H9 (cell line): ENCODE data around the gene ARHGAP45. TPM values are rescaled to one million over a fixed set of nuclear protein-coding genes. Genes with fewer than 3 reads are reported as not detected.

ENCODE experiments used
- DNase-seq: peaks from one replicate; pipeline ENCODE4 v3.0.0-alpha.2; 2017
- H2AFZ ChIP-seq: one replicate; pipeline ENCODE4 v1.6.1; 2013; ENCODE audit warnings: mild to moderate bottlenecking, low read length, control low read depth, moderate library complexity
- H2AK5ac ChIP-seq: 2 replicates; pipeline ENCODE4 v1.6.1; 2013; ENCODE audit warnings: low read length, control low read depth, mixed read lengths; ENCODE audit not compliant: insufficient read length
- H2BK120ac ChIP-seq: one replicate; pipeline ENCODE4 v1.6.1; 2013; ENCODE audit warnings: low read depth, mild to moderate bottlenecking, low read length, control low read depth, inconsistent platforms; ENCODE audit not compliant: poor library complexity, severe bottlenecking
- H2BK12ac ChIP-seq: 2 replicates; pipeline ENCODE4 v1.6.1; 2013; ENCODE audit warnings: low read length, control low read depth, mixed read lengths, low read depth; ENCODE audit not compliant: insufficient read length
- H2BK15ac ChIP-seq: 2 replicates; pipeline ENCODE4 v1.6.1; 2013; ENCODE audit warnings: low read depth, low read length, control low read depth
- H2BK20ac ChIP-seq: one replicate; pipeline ENCODE4 v1.6.1; 2013; ENCODE audit warnings: low read depth, mild to moderate bottlenecking, low read length, control low read depth, inconsistent platforms; ENCODE audit not compliant: poor library complexity, severe bottlenecking
- H2BK5ac ChIP-seq: 2 replicates; pipeline ENCODE4 v1.6.1; 2013; ENCODE audit warnings: low read length, control low read depth, mixed read lengths; ENCODE audit not compliant: insufficient read length
- H3K14ac ChIP-seq: 2 replicates; pipeline ENCODE4 v1.6.1; 2013; ENCODE audit warnings: low read length, control low read depth; ENCODE audit not compliant: insufficient read depth
- H3K18ac ChIP-seq: 2 replicates; pipeline ENCODE4 v1.6.1; 2013; ENCODE audit warnings: low read depth, mild to moderate bottlenecking, mixed read lengths, low read length, control low read depth; ENCODE audit not compliant: insufficient read length
- H3K23ac ChIP-seq: 2 replicates; pipeline ENCODE4 v1.6.1; 2013; ENCODE audit warnings: low read length, control low read depth, mixed read lengths, low read depth; ENCODE audit not compliant: insufficient read length
- H3K23me2 ChIP-seq: 2 replicates; pipeline ENCODE4 v1.6.1; 2013; ENCODE audit warnings: low read depth, mild to moderate bottlenecking, mixed read lengths, low read length, control low read depth; ENCODE audit not compliant: insufficient read length, poor library complexity, severe bottlenecking
- H3K27ac ChIP-seq: 2 replicates; pipeline ENCODE4 v1.5.1; 2013; ENCODE audit warnings: low read length, control low read depth, mixed read lengths, low read depth; ENCODE audit not compliant: insufficient read length
- H3K27me3 ChIP-seq: 2 replicates; pipeline ENCODE4 v1.6.1; 2013; ENCODE audit warnings: low read length, control low read depth, inconsistent platforms; ENCODE audit not compliant: insufficient read depth
- H3K4ac ChIP-seq: 2 replicates; pipeline ENCODE4 v1.6.1; 2013; ENCODE audit warnings: low read depth, mild to moderate bottlenecking, control low read depth, inconsistent platforms, low read length, moderate library complexity
- H3K4me1 ChIP-seq: 2 replicates; pipeline ENCODE4 v1.6.1; 2013; ENCODE audit warnings: low read length, control low read depth, inconsistent platforms; ENCODE audit not compliant: insufficient read depth
- H3K4me2 ChIP-seq: 2 replicates; pipeline ENCODE4 v1.6.1; 2013; ENCODE audit warnings: low read length, control low read depth, mixed read lengths; ENCODE audit not compliant: insufficient read length, insufficient read depth
- H3K56ac ChIP-seq: 2 replicates; pipeline ENCODE4 v1.6.1; 2013; ENCODE audit warnings: low read depth, mild to moderate bottlenecking, mixed read lengths, low read length, control low read depth; ENCODE audit not compliant: insufficient read length
- H3K79me1 ChIP-seq: 2 replicates; pipeline ENCODE4 v1.6.1; 2013; ENCODE audit warnings: low read depth, mild to moderate bottlenecking, moderate library complexity, low read length, control low read depth, inconsistent platforms; ENCODE audit not compliant: insufficient read depth, poor library complexity, severe bottlenecking
- H3K79me2 ChIP-seq: 2 replicates; pipeline ENCODE4 v1.6.1; 2013; ENCODE audit warnings: low read length, control low read depth, inconsistent platforms; ENCODE audit not compliant: insufficient read depth
- H3K9ac ChIP-seq: 2 replicates; pipeline ENCODE4 v1.6.1; 2013; ENCODE audit warnings: low read length, control low read depth, mixed read lengths; ENCODE audit not compliant: insufficient read length; ENCODE audit errors: extremely low read depth
- H3K9me3 ChIP-seq: one replicate; pipeline ENCODE4 v1.6.1; 2013; ENCODE audit warnings: low read depth, low read length, inconsistent platforms; ENCODE audit not compliant: control insufficient read depth
- H3T11ph ChIP-seq: one replicate; pipeline ENCODE4 v1.6.1; 2013; ENCODE audit warnings: mild to moderate bottlenecking, low read length, control low read depth, inconsistent platforms
- H4K20me1 ChIP-seq: one replicate; pipeline ENCODE4 v1.6.1; 2013; ENCODE audit not compliant: control insufficient read depth, insufficient read length, insufficient read depth
- H4K5ac ChIP-seq: 2 replicates; pipeline ENCODE4 v1.6.1; 2013; ENCODE audit warnings: low read depth, mild to moderate bottlenecking, mixed read lengths, low read length, control low read depth; ENCODE audit not compliant: insufficient read length
- H4K8ac ChIP-seq: replicated peaks from 2 replicates; pipeline ENCODE4 v1.6.1; 2013; ENCODE audit warnings: low read length, control low read depth, mixed read lengths, low read depth; ENCODE audit not compliant: insufficient read length
- H4K91ac ChIP-seq: 2 replicates; pipeline ENCODE4 v1.6.1; 2013; ENCODE audit warnings: low read depth, mild to moderate bottlenecking, moderate library complexity, mixed read lengths, low read length, control low read depth; ENCODE audit not compliant: insufficient read length
- H3K27ac Mint-ChIP-seq, 3 experiments: 2 replicates in 2 of 3; 3 replicates in 1 of 3; pipeline ENCODE4 v1.8.0; 2020 to 2021; ENCODE audit warnings: mixed read lengths in 3 of 3, mild to moderate bottlenecking in 1 of 3, moderate library complexity in 1 of 3
- H3K27me3 Mint-ChIP-seq: 2 replicates; pipeline ENCODE4 v1.8.0; 2021; ENCODE audit warnings: low read depth, mild to moderate bottlenecking, moderate library complexity, mixed read lengths
- H3K36me3 Mint-ChIP-seq, 3 experiments: 2 replicates in 2 of 3; 3 replicates in 1 of 3; pipeline ENCODE4 v1.8.0; 2020 to 2021; ENCODE audit warnings: low read depth in 3 of 3, mixed read lengths in 3 of 3; ENCODE audit not compliant: insufficient read depth in 1 of 3
- H3K4me1 Mint-ChIP-seq, 2 experiments: 2 replicates each; pipeline ENCODE4 v1.8.0; 2020; ENCODE audit warnings: mixed read lengths in 2 of 2
- H3K4me3 Mint-ChIP-seq, 2 experiments: 2 replicates in 1 of 2; 3 replicates in 1 of 2; pipeline ENCODE4 v1.8.0; 2020 to 2021; ENCODE audit warnings: mild to moderate bottlenecking in 2 of 2, mixed read lengths in 2 of 2, moderate library complexity in 1 of 2
- H3K9me3 Mint-ChIP-seq, 2 experiments: 2 replicates in 1 of 2; 3 replicates in 1 of 2; pipeline ENCODE4 v1.8.0; 2020; ENCODE audit warnings: mild to moderate bottlenecking in 2 of 2, mixed read lengths in 2 of 2, moderate library complexity in 1 of 2
- CTCF ChIP-seq: fragments of 200-600 bp; sonication (generic); conservative IDR thresholded peaks from 3 replicates; pipeline ENCODE4 v1.8.0; 2021; ENCODE audit warnings: antibody characterized with exemption, mild to moderate bottlenecking
- WGBS: extraction: QIAGEN DNeasy Blood & Tissue Kit; methylation state at CpG from one replicate; pipeline ENCODE4 v1.1.7; 2013; ENCODE audit warnings: missing lambda C conversion rate, low lambda C conversion rate, mixed read lengths; ENCODE audit not compliant: insufficient read length; ENCODE audit errors: extremely low coverage; 5-methylcytosine and 5-hydroxymethylcytosine counted together
- total RNA-seq: library from RNA; stranded (reverse); gene quantifications from 2 replicates; pipeline ENCODE4 v1.2.1, GENCODE V29; 2021

ARHGAP45 gene
- total RNA-seq, 1 experiment from 2014 or later, result 39.8 TPM

- Histone ChIP-seq H3T11ph (no peak overlapping the region), H2BK120ac (no peak overlapping the region), H3K27ac (no peak overlapping the region), H3K23ac (no peak overlapping the region), H2BK5ac (no peak overlapping the region), H2AFZ (no peak overlapping the region), H3K4ac (no peak overlapping the region), H3K79me1 (no peaks in the 10 kb centered on the region), H3K18ac (no peak overlapping the region), H4K20me1 (no peaks in the 10 kb centered on the region), H4K5ac (no peak overlapping the region), H2BK20ac (no peak overlapping the region), H3K4me2 (no peak overlapping the region), H2BK12ac (no peak overlapping the region), H3K9ac (no peak overlapping the region), H3K23me2 (no peaks in the 10 kb centered on the region), H3K14ac (no peak overlapping the region), H4K8ac (no peak overlapping the region), H3K4me1 (no peaks in the 10 kb centered on the region), H3K9me3 (no peaks in the 10 kb centered on the region), H3K79me2 (no peaks in the 10 kb centered on the region; the same call in 1 of the 2 replicates), H3K27me3 (no peaks in the 10 kb centered on the region), H3K56ac (no peak overlapping the region), H2BK15ac (no peak overlapping the region), H2AK5ac (no peak overlapping the region), H4K91ac (no peak overlapping the region)
- Mint-ChIP-seq H3K36me3 (peaks cover 0 to 19% (median 7%) of the 10 kb centered on the region in 3 experiments; a peak in 3 of 7 replicates), H3K27ac (no peak overlapping the region), H3K4me1 (peaks cover 2 to 12% of the 10 kb centered on the region in 2 experiments; a peak in 3 of 4 replicates), H3K4me3 (no peak overlapping the region), H3K9me3 (no peaks in the 10 kb centered on the region), H3K27me3 (peaks cover 2% of the 10 kb centered on the region)
- TF ChIP-seq CTCF, result no peak
- DNase-seq, result no peak
- WGBS, result no CpG with 5 or more reads among the region's 48 CpGs
These were observed 42.1 kb downstream of the ARHGAP45 start for GRCh38 chr19:1109032-1109551.
